A549 (cell line): ENCODE data around the gene PIM1. TPM values are rescaled to one million over a fixed set of nuclear protein-coding genes. Genes with fewer than 3 reads are reported as not detected.

Experiments
- polyA plus RNA-seq, 4 experiments: library from polyadenylated mRNA; depleted of rRNA in 3 of 4; stranded (reverse); fragments of >200 nt; fragmentation: RNase III in 1 of 4; extraction: RNeasy Plus Mini Kit Qiagen cat#74134 plus additional on column Dnase treatment in 1 of 4; gene quantifications; 2 replicates in 3 of 4; 3 replicates in 1 of 4; pipeline ENCODE4 v1.2.3, GENCODE V29; 2011 to 2017

The PIM1 gene
- polyA plus RNA-seq, 2 of the 4 experiments (the other 2 are of a cell fraction) = 15.4 to 19.0 TPM

Other genes starting within 250 kb of the PIM1 start
- gene PI16, start 215.4 kb upstream of the PIM1 start, polyA plus RNA-seq (2011; rRNA removed) = not detected in 2 replicates
- gene PI16, start 215.4 kb upstream of the PIM1 start, polyA plus RNA-seq (2017; fragmentation: RNase III; extraction: RNeasy Plus Mini Kit Qiagen cat#74134 plus additional on column Dnase treatment) = not detected in 3 replicates
- 65.4 and 69.4 TPM in 2 replicates for gene MTCH1, start 184.0 kb upstream of the PIM1 start, polyA plus RNA-seq (2011; rRNA removed)
- 99.8 to 112 TPM (median 111 TPM) in 3 replicates for gene MTCH1, start 184.0 kb upstream of the PIM1 start, polyA plus RNA-seq (2017; fragmentation: RNase III; extraction: RNeasy Plus Mini Kit Qiagen cat#74134 plus additional on column Dnase treatment)
- gene FGD2, start 164.5 kb upstream of the PIM1 start, polyA plus RNA-seq (2011; rRNA removed) = not detected in 2 replicates
- gene FGD2, start 164.5 kb upstream of the PIM1 start, polyA plus RNA-seq (2017; fragmentation: RNase III; extraction: RNeasy Plus Mini Kit Qiagen cat#74134 plus additional on column Dnase treatment) = not detected in 3 replicates
- 5.7 and 7.3 TPM in 2 replicates for gene TBC1D22B, start 87.6 kb downstream of the PIM1 start, polyA plus RNA-seq (2011; rRNA removed)
- 5.7 to 6.6 TPM (median 6.4 TPM) in 3 replicates for gene TBC1D22B, start 87.6 kb downstream of the PIM1 start, polyA plus RNA-seq (2017; fragmentation: RNase III; extraction: RNeasy Plus Mini Kit Qiagen cat#74134 plus additional on column Dnase treatment)
- 1.4 and 1.6 TPM in 2 replicates for gene TMEM217, start 88.0 kb downstream of the PIM1 start, polyA plus RNA-seq (2011; rRNA removed)
- 0.59 to 1.2 TPM (median 0.93 TPM) in 3 replicates for gene TMEM217, start 88.0 kb downstream of the PIM1 start, polyA plus RNA-seq (2017; fragmentation: RNase III; extraction: RNeasy Plus Mini Kit Qiagen cat#74134 plus additional on column Dnase treatment)
- gene RNF8, start 183.8 kb downstream of the PIM1 start, polyA plus RNA-seq (2011; rRNA removed) = 16.6 and 21.4 TPM in 2 replicates
- 19.6 to 22.0 TPM (median 21.1 TPM) in 3 replicates for gene RNF8, start 183.8 kb downstream of the PIM1 start, polyA plus RNA-seq (2017; fragmentation: RNase III; extraction: RNeasy Plus Mini Kit Qiagen cat#74134 plus additional on column Dnase treatment)